Measurements from ENCODE around the gene PTH1R. TPM values are rescaled to one million over a fixed set of nuclear protein-coding genes. Genes with fewer than 3 reads are reported as not detected.

PTH1R gene
- total RNA-seq, 1 experiment from 2014 or later: 0.32 TPM

DNA sequence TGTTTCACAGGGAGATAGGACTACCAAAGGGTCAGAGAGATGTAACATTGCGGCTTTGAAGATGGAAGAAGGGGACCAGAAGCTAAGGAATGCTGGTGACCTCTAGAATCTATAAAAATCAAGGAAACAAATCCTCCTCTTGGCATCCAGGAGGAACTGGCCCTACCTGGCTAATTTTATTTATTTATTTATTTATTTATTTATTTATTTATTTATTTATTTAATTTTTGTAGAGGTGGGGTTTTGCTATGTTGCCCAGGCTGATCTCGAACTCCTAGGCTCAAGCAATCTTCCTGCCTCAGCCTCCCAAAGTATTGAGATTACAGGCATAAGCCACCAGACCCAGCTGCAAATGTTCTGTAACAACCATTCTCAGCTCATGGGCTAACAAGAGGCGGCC, 34.0 kb upstream of the PTH1R start:
- no peaks in the 10 kb centered on the region for H3K27me3 ChIP-seq (ENCODE audit: insufficient read depth, low read length)
- intact Hi-C loops (cut with micrococcal nuclease): no loop called here
- H3K9me2 ChIP-seq (ENCODE audit: insufficient read depth): no peaks in the 10 kb centered on the region
- ATAC-seq (no peak), DNase-seq (ENCODE audit: low read depth, low spot score) (no peak)
- BruUV-seq (replicated peaks): no TSS peak
- H3K9me3 ChIP-seq (ENCODE audit: control insufficient read depth in 1 of 2, insufficient read depth in 1 of 2, low read depth in 1 of 2, low read length in 2 of 2): peaks cover 14 to 18% of the 10 kb centered on the region in 2 experiments; a peak in 3 of 4 replicates
- CTCF ChIA-PET: no interaction called here
- TF ChIP-seq YY1 (IDR thresholded peaks at IDR 0.05; ENCODE audit: extremely low read depth, insufficient replicate concordance, low read depth, low read length) (no peak), EZH2phosphoT487 (IDR thresholded peaks at IDR 0.05; ENCODE audit: borderline replicate concordance) (no peak), MAX (IDR thresholded peaks at IDR 0.05) (no peak), EZH2 (IDR thresholded peaks at IDR 0.05) (no peak), ZNF274 (IDR thresholded peaks at IDR 0.05; ENCODE audit: low read depth, low read length) (no peak), POLR2A (IDR thresholded peaks at IDR 0.05; ENCODE audit: borderline replicate concordance, extremely low read depth, insufficient read depth, insufficient read length) (no peak), SRF (IDR thresholded peaks at IDR 0.05; ENCODE audit: low read depth) (no peak), SP1 (IDR thresholded peaks at IDR 0.05; ENCODE audit: low read depth) (no peak), POLR2AphosphoS5 (IDR thresholded peaks at IDR 0.05; ENCODE audit: low read depth, low read length) (no peak)
- TF ChIP-seq, protein P1, sequence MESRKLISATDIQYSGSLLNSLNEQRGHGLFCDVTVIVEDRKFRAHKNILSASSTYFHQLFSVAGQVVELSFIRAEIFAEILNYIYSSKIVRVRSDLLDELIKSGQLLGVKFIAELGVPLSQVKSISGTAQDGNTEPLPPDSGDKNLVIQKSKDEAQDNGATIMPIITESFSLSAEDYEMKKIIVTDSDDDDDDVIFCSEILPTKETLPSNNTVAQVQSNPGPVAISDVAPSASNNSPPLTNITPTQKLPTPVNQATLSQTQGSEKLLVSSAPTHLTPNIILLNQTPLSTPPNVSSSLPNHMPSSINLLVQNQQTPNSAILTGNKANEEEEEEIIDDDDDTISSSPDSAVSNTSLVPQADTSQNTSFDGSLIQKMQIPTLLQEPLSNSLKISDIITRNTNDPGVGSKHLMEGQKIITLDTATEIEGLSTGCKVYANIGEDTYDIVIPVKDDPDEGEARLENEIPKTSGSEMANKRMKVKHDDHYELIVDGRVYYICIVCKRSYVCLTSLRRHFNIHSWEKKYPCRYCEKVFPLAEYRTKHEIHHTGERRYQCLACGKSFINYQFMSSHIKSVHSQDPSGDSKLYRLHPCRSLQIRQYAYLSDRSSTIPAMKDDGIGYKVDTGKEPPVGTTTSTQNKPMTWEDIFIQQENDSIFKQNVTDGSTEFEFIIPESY (IDR thresholded peaks at IDR 0.05; ENCODE audit: extremely low read depth, insufficient replicate concordance, low read length): no peak
- TF ChIP-seq, protein P2, sequence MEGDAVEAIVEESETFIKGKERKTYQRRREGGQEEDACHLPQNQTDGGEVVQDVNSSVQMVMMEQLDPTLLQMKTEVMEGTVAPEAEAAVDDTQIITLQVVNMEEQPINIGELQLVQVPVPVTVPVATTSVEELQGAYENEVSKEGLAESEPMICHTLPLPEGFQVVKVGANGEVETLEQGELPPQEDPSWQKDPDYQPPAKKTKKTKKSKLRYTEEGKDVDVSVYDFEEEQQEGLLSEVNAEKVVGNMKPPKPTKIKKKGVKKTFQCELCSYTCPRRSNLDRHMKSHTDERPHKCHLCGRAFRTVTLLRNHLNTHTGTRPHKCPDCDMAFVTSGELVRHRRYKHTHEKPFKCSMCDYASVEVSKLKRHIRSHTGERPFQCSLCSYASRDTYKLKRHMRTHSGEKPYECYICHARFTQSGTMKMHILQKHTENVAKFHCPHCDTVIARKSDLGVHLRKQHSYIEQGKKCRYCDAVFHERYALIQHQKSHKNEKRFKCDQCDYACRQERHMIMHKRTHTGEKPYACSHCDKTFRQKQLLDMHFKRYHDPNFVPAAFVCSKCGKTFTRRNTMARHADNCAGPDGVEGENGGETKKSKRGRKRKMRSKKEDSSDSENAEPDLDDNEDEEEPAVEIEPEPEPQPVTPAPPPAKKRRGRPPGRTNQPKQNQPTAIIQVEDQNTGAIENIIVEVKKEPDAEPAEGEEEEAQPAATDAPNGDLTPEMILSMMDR (IDR thresholded peaks at IDR 0.05 in 2 of 3, conservative IDR thresholded peaks at IDR 0.05 in 1 of 3; ENCODE audit: borderline replicate concordance in 1 of 3, insufficient read depth in 1 of 3, low read depth in 2 of 3, low read length in 2 of 3): no peak
- TF ChIP-seq, protein P3, sequence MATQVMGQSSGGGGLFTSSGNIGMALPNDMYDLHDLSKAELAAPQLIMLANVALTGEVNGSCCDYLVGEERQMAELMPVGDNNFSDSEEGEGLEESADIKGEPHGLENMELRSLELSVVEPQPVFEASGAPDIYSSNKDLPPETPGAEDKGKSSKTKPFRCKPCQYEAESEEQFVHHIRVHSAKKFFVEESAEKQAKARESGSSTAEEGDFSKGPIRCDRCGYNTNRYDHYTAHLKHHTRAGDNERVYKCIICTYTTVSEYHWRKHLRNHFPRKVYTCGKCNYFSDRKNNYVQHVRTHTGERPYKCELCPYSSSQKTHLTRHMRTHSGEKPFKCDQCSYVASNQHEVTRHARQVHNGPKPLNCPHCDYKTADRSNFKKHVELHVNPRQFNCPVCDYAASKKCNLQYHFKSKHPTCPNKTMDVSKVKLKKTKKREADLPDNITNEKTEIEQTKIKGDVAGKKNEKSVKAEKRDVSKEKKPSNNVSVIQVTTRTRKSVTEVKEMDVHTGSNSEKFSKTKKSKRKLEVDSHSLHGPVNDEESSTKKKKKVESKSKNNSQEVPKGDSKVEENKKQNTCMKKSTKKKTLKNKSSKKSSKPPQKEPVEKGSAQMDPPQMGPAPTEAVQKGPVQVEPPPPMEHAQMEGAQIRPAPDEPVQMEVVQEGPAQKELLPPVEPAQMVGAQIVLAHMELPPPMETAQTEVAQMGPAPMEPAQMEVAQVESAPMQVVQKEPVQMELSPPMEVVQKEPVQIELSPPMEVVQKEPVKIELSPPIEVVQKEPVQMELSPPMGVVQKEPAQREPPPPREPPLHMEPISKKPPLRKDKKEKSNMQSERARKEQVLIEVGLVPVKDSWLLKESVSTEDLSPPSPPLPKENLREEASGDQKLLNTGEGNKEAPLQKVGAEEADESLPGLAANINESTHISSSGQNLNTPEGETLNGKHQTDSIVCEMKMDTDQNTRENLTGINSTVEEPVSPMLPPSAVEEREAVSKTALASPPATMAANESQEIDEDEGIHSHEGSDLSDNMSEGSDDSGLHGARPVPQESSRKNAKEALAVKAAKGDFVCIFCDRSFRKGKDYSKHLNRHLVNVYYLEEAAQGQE (IDR thresholded peaks at IDR 0.05; ENCODE audit: low read depth): no peak
- H3K4me3 ChIP-seq (replicated peaks in 1 of 2; ENCODE audit: low read depth in 1 of 2, low read length in 2 of 2): no peak overlapping the region
- no peak overlapping the region for H2AFZ ChIP-seq (ENCODE audit: low read depth, low read length, poor library complexity, severe bottlenecking)
- POLR2A ChIA-PET: no interaction called here
- H3K4me2 ChIP-seq (ENCODE audit: low read length): no peak overlapping the region
- H3K79me2 ChIP-seq (ENCODE audit: insufficient read depth, low read length): no peaks in the 10 kb centered on the region
- no peak overlapping the region for H3K27ac ChIP-seq (ENCODE audit: low read depth, low read length)
- H4K20me1 ChIP-seq (ENCODE audit: insufficient read depth): no peaks in the 10 kb centered on the region
- H3K4me1 ChIP-seq (ENCODE audit: control insufficient read depth in 1 of 2, insufficient read depth in 2 of 2, low read length in 2 of 2): no peaks in the 10 kb centered on the region
- no peaks in the 10 kb centered on the region for H3K36me3 ChIP-seq (ENCODE audit: control insufficient read depth in 1 of 2, insufficient read depth in 2 of 2, low read length in 2 of 2)
- H3K9ac ChIP-seq (ENCODE audit: low read length): no peak overlapping the region
- RAD21 ChIA-PET (ENCODE audit: low non-redundant PET in 1 of 2, low total read pairs in 2 of 2, uncharacterized antibody in 2 of 2, unreplicated experiment in 2 of 2): no interaction called here

Measured in HCT116 (cell line).